IMR-90 (cell line): ENCODE measurements around the gene HYLS1. TPM values are rescaled to one million over a fixed set of nuclear protein-coding genes. Genes with fewer than 3 reads are reported as not detected.

Experiments used
- ATAC-seq: fragments of 200-7000 bp; cut with Tn5 transposase; 2 replicates; pipeline ENCODE4 v1.9.1; 2020; ENCODE audit warnings: low read depth, mild to moderate bottlenecking, moderate library complexity
- BruUV-seq: library from RNA; stranded (reverse); fragments of 400-500 nt; replicated peaks from 2 replicates; lab custom pipeline; 2021; lab: Mats Ljungman, UMichigan
- CTCF ChIA-PET: fragments of 300-600 bp; formaldehyde crosslinking; extraction: SDS; loops from one replicate; lab custom pipeline; 2021; ENCODE audit warnings: antibody characterized with exemption; lab: Yijun Ruan, JAX
- POLR2A ChIA-PET: fragments of 300-600 bp; sonication (Branson Sonifier 250); formaldehyde crosslinking; loops from one replicate; lab custom pipeline; 2022; ENCODE audit warnings: antibody characterized with exemption; ENCODE audit not compliant: unreplicated experiment; lab: Charles Lee
- DNase-seq: peaks from one replicate; pipeline ENCODE4 v3.0.0; 2013
- H2AFZ ChIP-seq: replicated peaks from 2 replicates; pipeline ENCODE3; 2013; ENCODE audit warnings: low read length, mild to moderate bottlenecking; ENCODE audit not compliant: poor library complexity
- H2AK5ac ChIP-seq: 2 replicates; pipeline ENCODE4 v1.6.1; 2013; ENCODE audit warnings: low read depth, low read length, inconsistent platforms
- H2AK9ac ChIP-seq: replicated peaks from 2 replicates; pipeline ENCODE3; 2013; ENCODE audit warnings: mild to moderate bottlenecking, low read depth, low read length, moderate library complexity; ENCODE audit not compliant: poor library complexity
- H2BK120ac ChIP-seq: 2 replicates; pipeline ENCODE4 v1.6.1; 2013; ENCODE audit warnings: low read depth, low read length, inconsistent platforms
- H2BK15ac ChIP-seq: 3 replicates; pipeline ENCODE4 v1.6.1; 2013; ENCODE audit warnings: low read depth, low read length, inconsistent platforms
- H2BK20ac ChIP-seq: 2 replicates; pipeline ENCODE4 v1.6.1; 2013; ENCODE audit warnings: low read depth, mild to moderate bottlenecking, inconsistent platforms, low read length, moderate library complexity
- H2BK5ac ChIP-seq: 2 replicates; pipeline ENCODE4 v1.6.1; 2013; ENCODE audit warnings: mild to moderate bottlenecking, low read depth, low read length, inconsistent platforms; ENCODE audit not compliant: poor library complexity, severe bottlenecking
- H3K14ac ChIP-seq: replicated peaks from 2 replicates; pipeline ENCODE4 v1.6.1; 2013; ENCODE audit warnings: low read depth, low read length, inconsistent platforms
- H3K18ac ChIP-seq: 2 replicates; pipeline ENCODE4 v1.6.1; 2013; ENCODE audit warnings: low read depth, low read length, control low read depth
- H3K23ac ChIP-seq: 2 replicates; pipeline ENCODE4 v1.6.1; 2013; ENCODE audit warnings: low read depth, low read length, inconsistent platforms
- H3K27ac ChIP-seq: 2 replicates; pipeline ENCODE4 v1.5.1; 2013; ENCODE audit warnings: mild to moderate bottlenecking, control low read depth, low read length; ENCODE audit not compliant: insufficient read depth
- H3K27me3 ChIP-seq: 2 replicates; pipeline ENCODE4 v1.6.1; 2013; ENCODE audit warnings: low read length; ENCODE audit not compliant: control insufficient read depth, insufficient read depth
- H3K36me3 ChIP-seq: 2 replicates; pipeline ENCODE4 v1.6.1; 2013; ENCODE audit warnings: low read length, mixed read lengths; ENCODE audit not compliant: control insufficient read depth, insufficient read depth
- H3K4ac ChIP-seq: 2 replicates; pipeline ENCODE4 v1.6.1; 2013; ENCODE audit warnings: low read depth, low read length, inconsistent platforms
- H3K4me1 ChIP-seq: 2 replicates; pipeline ENCODE4 v1.6.1; 2013; ENCODE audit warnings: low read length, mixed read lengths; ENCODE audit not compliant: control insufficient read depth, insufficient read depth
- H3K4me2 ChIP-seq: 2 replicates; pipeline ENCODE4 v1.6.1; 2013; ENCODE audit warnings: low read depth, mild to moderate bottlenecking, control low read depth, low read length, moderate library complexity
- H3K4me3 ChIP-seq: 2 replicates; pipeline ENCODE4 v1.5.1; 2013; ENCODE audit warnings: low read depth, mild to moderate bottlenecking, control low read depth, low read length, moderate library complexity; ENCODE audit not compliant: insufficient read depth
- H3K56ac ChIP-seq: 2 replicates; pipeline ENCODE4 v1.6.1; 2013; ENCODE audit warnings: low read length, inconsistent platforms; ENCODE audit not compliant: insufficient read depth; ENCODE audit errors: extremely low read depth
- H3K79me1 ChIP-seq, 2 experiments: 2 replicates each; pipeline ENCODE4 v1.6.1; 2013; ENCODE audit warnings: low read length in 2 of 2, inconsistent platforms in 1 of 2, low read depth in 1 of 2
- H3K9ac ChIP-seq: 2 replicates; pipeline ENCODE4 v1.6.1; 2013; ENCODE audit warnings: low read depth, low read length, control low read depth
- H3K9me1 ChIP-seq: 2 replicates; pipeline ENCODE4 v1.6.1; 2013; ENCODE audit warnings: low read length, inconsistent platforms; ENCODE audit not compliant: insufficient read depth
- H3K9me3 ChIP-seq: 2 replicates; pipeline ENCODE4 v1.6.1; 2013; ENCODE audit warnings: low read length; ENCODE audit not compliant: control insufficient read depth, insufficient read depth
- H4K20me1 ChIP-seq: 2 replicates; pipeline ENCODE4 v1.6.1; 2013; ENCODE audit warnings: low read length, inconsistent platforms; ENCODE audit not compliant: insufficient read depth
- H4K5ac ChIP-seq: 2 replicates; pipeline ENCODE4 v1.6.1; 2013; ENCODE audit warnings: mild to moderate bottlenecking, low read depth, low read length, control low read depth
- H4K8ac ChIP-seq, 2 experiments: 2 replicates each; pipeline ENCODE4 v1.6.1; 2013; ENCODE audit warnings: low read depth in 2 of 2, low read length in 2 of 2, control low read depth in 1 of 2, inconsistent platforms in 1 of 2
- H4K91ac ChIP-seq: 2 replicates; pipeline ENCODE4 v1.6.1; 2013; ENCODE audit warnings: low read depth, low read length, inconsistent platforms; ENCODE audit not compliant: insufficient read depth
- BHLHE40 ChIP-seq: fragments of 150-350 bp; IDR thresholded peaks from 2 replicates; pipeline ENCODE4 v1.6.1; 2016; ENCODE audit warnings: mild to moderate bottlenecking, low read depth, low read length
- CEBPB ChIP-seq: IDR thresholded peaks from 2 replicates; pipeline ENCODE4 v1.6.1; 2012; ENCODE audit warnings: low read depth, low read length, improper control_type of control experiment
- ELK1 ChIP-seq: fragments of 150-350 bp; IDR thresholded peaks from 2 replicates; pipeline ENCODE4 v1.6.1; 2016; ENCODE audit warnings: low read depth, mild to moderate bottlenecking, low read length, moderate library complexity, borderline replicate concordance
- NFE2L2 ChIP-seq: fragments of 150-350 bp; IDR thresholded peaks from 2 replicates; pipeline ENCODE4 v1.6.1; 2016; ENCODE audit warnings: low read depth, mild to moderate bottlenecking, low read length
- RAD21 ChIP-seq: IDR thresholded peaks from 2 replicates; pipeline ENCODE4 v1.6.1; 2012; ENCODE audit warnings: low read length, improper control_type of control experiment
- RFX5 ChIP-seq: IDR thresholded peaks from 2 replicates; pipeline ENCODE4 v1.8.0; 2012; ENCODE audit warnings: low read depth, mild to moderate bottlenecking, low read length, moderate library complexity
- SMC3 ChIP-seq: fragments of 150-350 bp; IDR thresholded peaks from 2 replicates; pipeline ENCODE4 v1.6.1; 2016; ENCODE audit warnings: low read depth, mild to moderate bottlenecking, antibody characterized with exemption, low read length, moderate library complexity
- WGBS, 2 experiments: methylation state at CpG; one replicate each; pipeline versions ENCODE4 v1.1.5 to v1.1.7; 2013; ENCODE audit warnings: missing lambda C conversion rate in 2 of 2; ENCODE audit not compliant: insufficient read length in 1 of 2; ENCODE audit errors: extremely low coverage in 2 of 2; 5-methylcytosine and 5-hydroxymethylcytosine counted together
- dilution Hi-C: fragments of 300-500 bp; cut with HindIII; formaldehyde crosslinking; loops from one replicate; pipeline ENCODE4 v1.14.3; 2018; ENCODE audit warnings: low sequenced_read_pairs; ENCODE audit not compliant: unreplicated experiment
- in situ Hi-C: fragments of 300-500 bp; cut with MboI; formaldehyde crosslinking; loops from 3 replicates; pipeline ENCODE4 v1.14.3; 2019; ENCODE audit warnings: low sequenced_read_pairs, inconsistent platforms, mixed read lengths
- intact Hi-C: fragments of 100-400 bp; cut with micrococcal nuclease; formaldehyde crosslinking; loops from 2 replicates; pipeline ENCODE4 v1.10.0; 2022
- polyA plus RNA-seq, 3 experiments: library from polyadenylated mRNA; depleted of rRNA; stranded (reverse); fragments of >200 nt; gene quantifications; 2 replicates each; pipeline ENCODE4 v1.2.3, GENCODE V29; 2012; ENCODE audit warnings: low replicate concordance in 1 of 3
- total RNA-seq: library from RNA; depleted of rRNA; stranded (reverse); fragments of >200 nt; gene quantifications from 2 replicates; pipeline ENCODE4 v1.2.3, GENCODE V29; 2012
- TF ChIP-seq, protein P1 (sequence below): conservative IDR thresholded peaks from 2 replicates; pipeline ENCODE4 v1.5.1; 2012; ENCODE audit warnings: mild to moderate bottlenecking, low read depth, low read length, improper control_type of control experiment
- TF ChIP-seq, protein P2 (sequence below): fragments of 150-350 bp; IDR thresholded peaks from 2 replicates; pipeline ENCODE4 v1.6.1; 2017; ENCODE audit warnings: mild to moderate bottlenecking, antibody characterized with exemption, low read length, low read depth

Gene HYLS1
- total and polyA plus RNA-seq, 2 of the 4 experiments (the other 2 are of a cell fraction), result 5.1 to 8.1 TPM

DNA sequence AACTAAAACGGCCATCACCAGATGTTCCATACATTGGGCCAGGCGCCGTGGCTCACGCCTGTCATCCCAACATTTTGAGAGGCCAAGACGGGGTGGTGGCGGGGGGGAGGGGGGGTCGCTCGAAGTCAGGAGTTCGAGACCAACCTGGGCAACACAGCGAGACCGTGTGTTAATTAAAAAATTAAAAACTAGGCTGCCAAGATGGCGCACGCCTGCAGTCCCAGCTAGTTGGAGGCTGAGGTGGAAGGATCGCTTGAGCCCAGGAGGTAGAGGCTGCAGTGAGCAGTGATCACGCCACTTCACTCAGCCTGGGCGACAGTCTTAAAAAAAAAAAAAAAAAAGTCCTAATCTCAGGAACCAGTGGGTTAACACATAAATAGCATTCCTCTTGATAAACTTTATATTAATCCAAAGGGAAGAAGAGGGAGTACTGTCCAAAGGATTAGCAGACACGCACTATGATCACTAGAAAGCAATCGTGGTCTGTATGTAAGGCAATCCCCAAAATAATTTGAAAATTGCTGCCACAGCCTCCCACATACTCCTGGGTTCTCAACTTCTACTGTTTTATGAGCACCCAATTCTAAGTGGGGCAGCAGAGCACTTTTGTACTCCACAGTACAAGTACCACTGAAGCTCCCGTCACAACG, 14.9 kb downstream of the HYLS1 start:
- in situ Hi-C loops, result no loop called here
- BruUV-seq, result TSS peak; percentile 83
- Histone ChIP-seq H3K9me3 (peaks cover 3% of the 10 kb centered on the region; the same call in 1 of the 2 replicates), H4K91ac (no peak overlapping the region; the same call in 1 of the 2 replicates), H4K5ac (peak overlapping the region; percentile 96; the same call in 1 of the 2 replicates), H3K4me2 (peak overlapping the region; percentile 87), H4K20me1 (no peaks in the 10 kb centered on the region), H2AK9ac (no peak overlapping the region), H3K56ac (peak overlapping the region; percentile 92), H3K36me3 (peaks cover 7% of the 10 kb centered on the region), H4K8ac (peak overlapping the region; percentile 73 to 96), H3K18ac (no peak overlapping the region), H2BK15ac (no peak overlapping the region), H2AK5ac (0 out of 2 replicates have a peak overlapping the region, but pooled peaks have one; percentile 29), H3K79me1 (peaks cover 15 to 30% of the 10 kb centered on the region in 2 experiments; a peak in 3 of 4 replicates), H2BK20ac (no peak overlapping the region), H3K4me1 (0 out of 2 replicates have a peak, but pooled peaks cover 2% of the 10 kb centered on the region), H3K23ac (peak overlapping the region; percentile 68), H2BK120ac (no peak overlapping the region), H3K4ac (peak overlapping the region; percentile 39; the same call in 1 of the 2 replicates), H3K4me3 (peak overlapping the region; percentile 96), H2BK5ac (peak overlapping the region; percentile 64), H3K27ac (peak overlapping the region; percentile 42), H3K9me1 (no peaks in the 10 kb centered on the region; the same call in 1 of the 2 replicates), H3K14ac (peak overlapping the region; percentile 70), H2AFZ (peak overlapping the region; percentile 80), H3K27me3 (peaks cover 16% of the 10 kb centered on the region), H3K9ac (peak overlapping the region; percentile 95)
- POLR2A ChIA-PET, result no interaction called here
- 52% methylated on average over 7 of the region's 20 CpGs; no CpG with 5 or more reads in 1 of the 2 experiments for WGBS, 2 experiments
- CTCF ChIA-PET, result no interaction called here
- no peak for TF ChIP-seq ELK1
- TF ChIP-seq CEBPB, result no peak
- TF ChIP-seq RFX5, result no peak
- TF ChIP-seq SMC3, result no peak
- TF ChIP-seq BHLHE40, result no peak
- no peak for TF ChIP-seq NFE2L2
- TF ChIP-seq RAD21, result no peak
- TF ChIP-seq, protein P1, sequence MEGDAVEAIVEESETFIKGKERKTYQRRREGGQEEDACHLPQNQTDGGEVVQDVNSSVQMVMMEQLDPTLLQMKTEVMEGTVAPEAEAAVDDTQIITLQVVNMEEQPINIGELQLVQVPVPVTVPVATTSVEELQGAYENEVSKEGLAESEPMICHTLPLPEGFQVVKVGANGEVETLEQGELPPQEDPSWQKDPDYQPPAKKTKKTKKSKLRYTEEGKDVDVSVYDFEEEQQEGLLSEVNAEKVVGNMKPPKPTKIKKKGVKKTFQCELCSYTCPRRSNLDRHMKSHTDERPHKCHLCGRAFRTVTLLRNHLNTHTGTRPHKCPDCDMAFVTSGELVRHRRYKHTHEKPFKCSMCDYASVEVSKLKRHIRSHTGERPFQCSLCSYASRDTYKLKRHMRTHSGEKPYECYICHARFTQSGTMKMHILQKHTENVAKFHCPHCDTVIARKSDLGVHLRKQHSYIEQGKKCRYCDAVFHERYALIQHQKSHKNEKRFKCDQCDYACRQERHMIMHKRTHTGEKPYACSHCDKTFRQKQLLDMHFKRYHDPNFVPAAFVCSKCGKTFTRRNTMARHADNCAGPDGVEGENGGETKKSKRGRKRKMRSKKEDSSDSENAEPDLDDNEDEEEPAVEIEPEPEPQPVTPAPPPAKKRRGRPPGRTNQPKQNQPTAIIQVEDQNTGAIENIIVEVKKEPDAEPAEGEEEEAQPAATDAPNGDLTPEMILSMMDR, result no peak
- TF ChIP-seq, protein P2, sequence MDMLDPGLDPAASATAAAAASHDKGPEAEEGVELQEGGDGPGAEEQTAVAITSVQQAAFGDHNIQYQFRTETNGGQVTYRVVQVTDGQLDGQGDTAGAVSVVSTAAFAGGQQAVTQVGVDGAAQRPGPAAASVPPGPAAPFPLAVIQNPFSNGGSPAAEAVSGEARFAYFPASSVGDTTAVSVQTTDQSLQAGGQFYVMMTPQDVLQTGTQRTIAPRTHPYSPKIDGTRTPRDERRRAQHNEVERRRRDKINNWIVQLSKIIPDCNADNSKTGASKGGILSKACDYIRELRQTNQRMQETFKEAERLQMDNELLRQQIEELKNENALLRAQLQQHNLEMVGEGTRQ, result no peak
- dilution Hi-C loops, result loop anchor here (25.0 kb wide), 1 partner anchor 310 kb away; the partner anchor contains the start of genes FAM118B and RPUSD4
- intact Hi-C loops, result no loop called here
- DNase-seq, result no peak
- ATAC-seq, result peak; percentile 47; the same call in 1 of the 2 replicates
